ENCODE results near the gene STK39.

Gene STK39

DNA sequence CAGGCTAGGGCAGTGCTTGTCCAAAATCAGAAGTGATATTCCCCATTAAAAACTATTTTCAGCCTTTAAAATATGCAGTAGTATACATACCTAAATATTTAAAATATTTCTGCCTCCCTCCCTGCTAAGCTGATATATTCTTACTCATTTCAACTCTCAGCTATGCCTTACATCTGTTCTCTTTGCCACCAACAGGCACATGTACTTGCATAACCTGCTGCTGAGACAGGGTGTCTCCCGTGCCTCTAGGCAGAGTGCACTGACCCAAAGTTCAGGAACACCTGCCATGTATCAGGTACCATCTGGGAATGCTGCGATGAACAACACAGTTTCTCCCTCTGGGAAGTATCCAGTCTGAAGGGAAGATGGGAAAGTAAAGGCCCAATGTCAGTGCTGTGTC lies 91.7 kb downstream of the STK39 start:
- DNase-seq, result no peak

DNA sequence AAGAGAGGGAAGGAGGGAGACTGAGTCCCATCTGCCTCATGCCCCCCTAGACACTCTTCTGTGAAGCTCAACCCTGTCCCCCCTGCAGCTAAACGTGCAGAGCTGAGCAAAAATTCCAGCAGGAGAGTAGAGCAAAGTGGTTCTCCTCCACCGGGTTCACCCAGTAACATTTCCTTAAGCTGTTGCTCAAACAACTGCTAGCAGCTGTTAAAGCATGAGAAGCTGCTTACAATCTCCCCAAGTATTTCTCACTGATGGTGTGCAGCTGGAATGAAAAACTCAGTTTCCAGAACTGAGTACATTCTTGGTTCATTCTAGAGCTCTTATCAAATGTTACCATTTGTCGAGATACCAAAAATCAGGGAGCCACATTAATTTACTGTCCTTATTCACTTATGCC lies 92.3 kb downstream of the STK39 start:
- no peak for DNase-seq

DNA sequence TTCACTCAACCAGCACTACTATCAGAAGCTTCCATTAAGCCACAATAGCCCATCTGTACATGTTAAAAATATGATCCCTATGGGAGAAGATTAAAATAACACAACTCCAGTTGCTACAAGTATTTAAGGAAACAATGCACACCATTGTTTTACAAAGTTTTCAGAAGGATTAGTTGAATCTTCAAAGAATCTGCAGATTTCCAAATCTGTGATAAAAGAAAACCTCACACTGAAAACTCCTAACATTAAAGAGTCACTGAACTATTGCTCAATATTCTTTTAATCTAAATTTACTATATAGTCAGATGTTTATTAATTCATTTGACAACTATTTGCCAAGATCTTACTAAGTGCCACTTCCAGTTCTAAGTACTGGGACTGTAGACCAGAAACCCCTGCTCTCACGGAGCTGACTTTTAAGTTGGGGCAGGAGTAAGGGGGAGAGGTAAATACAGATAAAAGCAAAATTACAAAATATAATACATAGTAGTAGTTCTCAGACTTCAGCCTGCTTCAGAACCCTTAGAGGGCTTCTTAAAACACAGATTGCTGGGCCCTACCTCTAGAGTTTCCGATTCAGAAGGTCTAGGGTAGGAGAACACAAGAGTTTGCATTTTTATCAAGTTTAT lies 94.4 kb downstream of the STK39 start:
- DNase-seq, result no peak

DNA sequence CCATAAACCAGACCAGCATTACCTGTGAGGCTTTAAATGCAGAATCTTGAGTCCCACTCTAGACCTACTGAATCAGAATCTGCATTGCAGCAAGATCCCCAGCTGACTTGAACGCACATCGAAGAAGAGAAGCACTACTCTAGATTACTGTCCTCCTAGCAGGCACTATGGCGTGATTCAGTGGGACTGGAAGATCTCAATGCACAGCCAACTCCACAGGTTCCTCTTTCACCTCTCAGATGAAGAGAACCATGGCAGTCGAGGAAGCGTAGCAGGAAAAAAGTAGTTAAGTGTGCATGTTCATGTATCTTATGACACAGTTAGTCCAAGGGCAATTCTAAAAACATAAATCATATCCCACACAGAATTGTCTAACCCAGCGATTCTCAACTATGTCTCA lies 97.4 kb downstream of the STK39 start:
- no peak for DNase-seq

DNA sequence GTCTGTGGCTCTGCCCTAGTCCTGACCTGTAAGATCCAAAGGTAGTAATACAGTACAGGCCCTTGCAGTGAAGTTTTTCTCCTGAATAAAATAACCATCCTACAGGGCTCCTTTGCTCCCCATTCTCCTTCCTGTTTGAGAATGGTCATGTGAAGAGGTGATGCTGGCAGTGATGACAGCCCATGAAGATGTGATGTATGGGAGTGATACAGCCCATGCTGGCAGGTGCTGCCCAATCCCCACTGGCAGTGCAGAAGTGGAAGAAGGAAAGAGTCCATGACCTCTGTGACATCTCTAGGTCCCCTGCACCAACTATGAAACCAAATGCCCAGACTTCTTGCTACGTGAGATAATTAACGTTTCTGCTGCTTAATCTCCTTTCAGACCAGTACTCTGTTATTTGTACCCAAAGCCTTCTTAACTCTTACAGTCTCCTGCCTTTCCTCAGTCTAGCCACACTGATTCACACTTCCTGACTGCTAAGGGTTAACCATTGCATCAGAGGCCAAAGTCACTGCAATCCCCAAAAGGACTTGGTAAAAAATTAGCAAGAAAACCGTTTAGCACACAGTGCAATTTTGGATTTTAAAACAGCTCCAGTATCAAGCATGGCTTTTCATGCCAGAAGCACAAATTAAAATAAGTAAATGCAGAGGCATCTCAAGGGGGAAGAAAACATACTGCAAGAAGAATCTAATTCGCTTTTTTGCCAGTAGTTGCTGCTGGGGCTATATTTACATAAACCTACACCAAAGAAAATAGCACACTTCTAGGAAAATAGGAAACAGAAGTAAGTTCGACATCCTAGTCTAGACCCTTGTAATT lies 98.0 kb downstream of the STK39 start:
- DNase-seq, result no peak

DNA sequence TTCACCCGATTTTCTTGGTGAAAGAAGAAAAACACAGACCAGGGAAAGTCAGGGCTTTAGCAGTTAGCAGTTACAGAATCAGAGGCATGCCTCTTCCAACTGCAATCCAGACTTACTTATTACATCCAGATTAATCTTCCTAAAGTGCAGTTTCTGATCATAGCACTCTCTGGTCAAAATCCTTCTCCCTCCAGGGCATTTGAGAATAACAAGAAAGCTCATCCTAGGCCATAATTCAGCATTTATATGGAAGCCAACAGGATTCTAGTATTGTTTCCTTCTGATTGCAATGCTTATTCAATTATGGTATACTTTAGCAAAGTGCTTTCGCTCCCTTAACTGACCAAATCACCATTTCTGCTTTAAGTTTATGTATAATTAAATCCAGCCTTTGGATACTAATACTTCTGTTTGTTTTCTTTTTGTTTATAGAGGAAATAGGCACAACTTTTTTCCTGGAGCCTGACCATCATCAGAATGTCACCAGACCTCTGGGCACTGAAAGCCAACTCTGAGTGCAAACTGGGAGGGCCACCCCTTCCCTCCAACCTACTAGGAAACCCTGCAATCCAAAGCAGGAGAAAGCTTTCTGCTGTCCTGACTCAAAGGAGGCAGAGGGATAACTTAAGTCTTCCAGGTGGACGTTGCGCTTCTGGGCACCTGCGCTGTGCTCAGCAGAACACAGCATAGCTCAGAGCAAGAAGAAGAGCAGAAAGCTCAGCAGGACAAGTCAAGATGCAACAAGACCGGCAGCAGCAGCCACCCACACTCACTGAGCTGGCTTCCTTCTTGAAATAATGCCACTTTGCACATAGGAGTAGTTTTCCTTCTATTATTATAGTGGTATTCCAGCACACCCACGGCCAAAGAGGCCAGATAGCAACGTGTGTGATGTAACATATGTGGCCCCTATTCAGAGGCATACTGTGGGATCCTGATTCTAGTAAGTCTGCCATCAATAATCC lies 99.3 kb downstream of the STK39 start:
- DNase-seq, result no peak

DNA sequence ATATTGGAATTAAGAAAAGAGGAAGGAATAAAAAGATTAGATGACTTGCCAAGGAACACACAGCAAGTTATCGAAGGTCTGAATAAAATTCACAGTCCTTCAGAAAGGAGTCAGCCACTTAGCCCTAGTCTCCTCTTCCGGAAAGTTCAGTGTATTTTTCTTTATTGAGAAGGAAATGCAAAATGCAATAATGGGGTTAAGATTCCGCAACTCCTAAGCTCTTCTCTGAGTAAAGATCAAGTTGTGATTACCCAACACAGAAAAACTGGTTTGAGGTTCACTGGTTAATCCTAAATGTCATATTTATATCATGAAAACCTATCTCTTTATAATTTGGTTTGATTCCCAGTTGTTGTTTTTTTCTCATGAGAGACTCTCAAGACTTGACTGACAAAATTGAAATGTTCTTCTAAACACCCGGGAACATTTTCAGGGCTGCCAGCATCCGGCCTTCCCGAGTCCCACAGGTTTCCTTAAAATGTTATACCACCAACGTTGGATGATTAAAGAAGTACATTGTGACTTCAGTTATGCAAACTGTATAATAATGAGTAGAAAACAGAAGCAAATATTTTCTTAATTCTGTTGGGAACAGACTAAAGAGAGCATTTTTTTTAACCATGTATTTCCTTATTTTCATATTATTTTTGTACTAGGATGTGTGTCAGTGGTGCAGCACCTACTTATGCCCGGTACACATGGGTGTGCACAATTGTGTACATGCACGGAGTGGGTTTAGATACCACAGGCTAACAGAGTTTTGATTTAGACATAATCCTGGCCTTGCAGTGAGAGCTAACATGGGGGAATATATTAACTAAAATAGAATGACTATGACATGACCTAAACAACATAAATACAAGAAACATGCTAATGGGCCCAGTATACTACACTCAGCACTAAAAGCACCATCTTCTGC lies 100.2 kb downstream of the STK39 start:
- no peak for DNase-seq

DNA sequence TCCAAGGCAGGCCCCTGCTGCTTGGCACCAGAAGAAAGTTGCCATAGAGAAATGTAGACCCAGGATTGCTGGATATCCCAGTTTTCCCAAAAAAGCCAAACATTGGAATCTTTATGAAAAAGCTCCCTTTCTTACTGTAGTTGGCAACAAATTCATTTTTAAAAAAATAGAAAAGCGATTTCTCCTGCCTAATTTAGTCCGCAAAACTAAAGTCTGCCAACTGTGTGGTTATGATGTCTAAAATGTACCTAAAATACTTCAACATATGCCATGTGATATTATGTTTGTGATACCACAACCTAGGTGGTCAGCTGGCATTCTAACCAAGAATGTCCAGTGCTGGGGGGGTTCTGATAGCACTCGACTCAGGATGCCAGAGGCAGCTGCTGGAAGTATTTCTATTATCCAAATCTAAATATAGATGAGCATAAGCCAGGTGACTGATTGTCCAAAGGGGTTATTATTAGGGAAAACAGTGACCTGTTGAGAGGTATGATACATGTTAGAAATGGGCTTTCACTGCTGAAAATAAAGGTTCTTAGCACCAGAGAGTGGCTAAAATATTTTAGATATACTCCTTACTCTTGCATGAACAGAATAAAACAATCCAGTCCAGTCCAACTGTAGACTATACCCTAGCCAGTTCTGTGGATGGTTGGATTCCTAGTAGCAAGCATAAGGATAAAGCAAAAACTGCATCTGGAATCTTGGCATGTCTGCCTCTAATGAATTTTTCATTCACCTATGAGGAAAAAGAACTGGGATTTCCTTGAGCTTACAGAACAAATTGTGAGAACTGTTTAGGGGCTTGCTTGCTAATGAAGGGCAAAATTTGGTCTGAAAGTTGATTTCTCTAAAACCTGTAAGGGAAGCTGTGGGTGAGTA lies 101.7 kb downstream of the STK39 start:
- DNase-seq, result no peak

DNA sequence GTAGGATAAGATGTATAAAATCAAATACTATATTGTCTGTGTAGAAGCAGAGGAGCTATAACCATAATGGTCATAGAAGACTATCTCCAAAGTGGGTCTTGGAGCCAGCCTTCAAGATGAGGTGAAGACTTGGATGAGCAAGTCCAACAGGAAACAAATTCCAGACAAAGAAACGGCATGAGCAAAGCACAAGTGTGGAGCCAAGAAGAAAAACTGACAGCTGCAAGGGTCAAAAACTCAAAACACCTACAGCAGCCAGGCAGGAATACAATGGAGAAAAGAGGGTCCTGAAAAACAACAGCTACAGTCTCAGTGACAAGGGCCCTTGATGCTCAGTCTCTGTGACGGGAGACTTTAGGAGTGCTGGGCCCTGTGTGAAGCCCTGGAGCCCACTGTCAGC lies 102.4 kb downstream of the STK39 start:
- DNase-seq, result no peak

DNA sequence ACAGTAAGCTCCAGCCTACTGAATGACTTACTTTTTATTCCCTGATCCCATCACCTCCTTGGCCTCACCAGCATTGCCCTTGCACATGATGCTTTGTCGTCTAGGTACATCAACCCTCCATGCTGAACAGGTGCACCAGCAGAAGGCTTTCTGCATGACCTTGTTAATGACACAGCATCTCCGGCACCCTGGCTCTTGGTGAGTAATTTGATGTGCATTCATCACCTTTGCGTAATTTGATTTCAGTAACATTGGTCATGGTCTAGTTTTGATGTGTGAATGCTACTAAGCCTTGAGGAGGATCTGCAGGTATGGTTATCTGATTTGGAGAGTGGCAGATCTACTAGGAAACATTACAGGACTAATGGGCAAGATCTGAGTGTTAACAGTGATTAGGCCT lies 103.6 kb downstream of the STK39 start:
- DNase-seq, result no peak

DNA sequence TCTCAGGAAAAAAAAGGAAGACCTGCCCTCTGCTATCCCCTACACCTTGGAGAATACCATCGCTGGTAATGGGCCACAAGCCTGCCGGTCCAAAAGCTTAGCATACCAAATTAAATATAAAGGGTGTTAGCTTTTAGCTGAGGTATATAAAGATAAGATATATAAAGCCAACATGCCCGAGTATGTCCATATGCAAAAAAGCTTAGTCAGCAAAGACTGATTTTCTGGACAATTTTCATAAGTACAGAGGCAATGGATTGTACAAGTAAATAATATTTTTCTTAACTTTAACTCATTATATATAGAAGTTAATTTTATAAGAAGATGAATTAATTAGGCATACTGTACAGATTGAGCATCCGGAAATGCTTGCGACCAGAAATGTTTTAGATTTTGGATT lies 106.5 kb downstream of the STK39 start:
- DNase-seq, result no peak

DNA sequence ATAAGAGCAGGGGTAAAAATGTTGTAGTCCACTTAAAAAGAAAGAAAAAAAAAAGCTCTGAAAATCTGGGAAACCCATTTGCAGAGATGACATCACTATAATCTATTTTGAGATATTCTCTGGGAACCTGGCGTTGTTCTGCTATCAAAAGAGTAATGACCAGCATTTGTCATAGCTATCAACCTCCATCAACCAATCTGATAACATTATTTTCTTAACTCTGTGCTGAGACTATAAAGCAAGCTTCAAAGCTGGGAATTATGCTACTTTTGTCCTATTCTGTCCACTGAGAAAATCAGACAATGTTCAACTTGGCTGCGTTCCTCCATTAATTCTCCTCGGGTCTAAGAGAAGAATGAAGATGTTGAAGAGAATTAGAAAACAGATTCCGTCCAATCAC lies 107.5 kb downstream of the STK39 start:
- DNase-seq, result no peak

DNA sequence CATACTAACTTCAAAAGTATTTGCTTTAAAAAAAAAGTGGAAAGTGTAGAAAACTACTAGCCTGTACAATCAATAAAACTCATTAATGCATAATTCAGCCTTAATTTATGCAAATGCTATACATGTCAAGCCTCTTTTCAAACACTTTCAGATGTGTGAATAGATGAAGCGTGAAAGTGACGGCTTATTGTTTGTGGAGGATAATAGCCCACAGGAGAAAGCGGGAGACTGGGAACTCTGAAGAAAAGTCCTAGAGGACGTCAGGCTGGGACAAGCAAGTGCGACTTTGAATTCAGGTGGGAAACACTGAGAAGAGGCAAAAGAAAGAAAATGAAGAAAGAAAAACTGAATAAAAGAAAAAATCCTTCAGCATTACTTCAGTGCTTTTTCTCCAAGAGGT lies 108.5 kb downstream of the STK39 start:
- no peak for DNase-seq

DNA sequence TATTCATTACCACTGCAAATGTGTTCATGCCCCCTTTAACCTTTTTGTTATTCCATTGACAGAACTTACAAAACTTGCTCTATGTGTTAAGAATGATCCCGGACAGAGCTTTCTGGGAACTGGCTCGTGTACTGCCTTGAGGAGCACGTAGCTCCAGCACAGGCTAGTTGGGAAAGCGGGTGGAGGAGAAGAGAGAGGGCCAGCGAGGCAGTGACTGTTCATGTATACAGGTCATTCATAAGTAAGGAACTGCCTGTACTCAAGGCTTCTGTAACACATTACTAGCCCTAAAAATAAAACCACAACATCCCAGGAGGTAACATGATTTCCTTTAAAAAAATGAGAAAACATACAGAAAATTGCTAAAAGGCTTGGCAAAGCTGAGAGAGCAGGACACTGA lies 109.0 kb downstream of the STK39 start:
- DNase-seq, result no peak

DNA sequence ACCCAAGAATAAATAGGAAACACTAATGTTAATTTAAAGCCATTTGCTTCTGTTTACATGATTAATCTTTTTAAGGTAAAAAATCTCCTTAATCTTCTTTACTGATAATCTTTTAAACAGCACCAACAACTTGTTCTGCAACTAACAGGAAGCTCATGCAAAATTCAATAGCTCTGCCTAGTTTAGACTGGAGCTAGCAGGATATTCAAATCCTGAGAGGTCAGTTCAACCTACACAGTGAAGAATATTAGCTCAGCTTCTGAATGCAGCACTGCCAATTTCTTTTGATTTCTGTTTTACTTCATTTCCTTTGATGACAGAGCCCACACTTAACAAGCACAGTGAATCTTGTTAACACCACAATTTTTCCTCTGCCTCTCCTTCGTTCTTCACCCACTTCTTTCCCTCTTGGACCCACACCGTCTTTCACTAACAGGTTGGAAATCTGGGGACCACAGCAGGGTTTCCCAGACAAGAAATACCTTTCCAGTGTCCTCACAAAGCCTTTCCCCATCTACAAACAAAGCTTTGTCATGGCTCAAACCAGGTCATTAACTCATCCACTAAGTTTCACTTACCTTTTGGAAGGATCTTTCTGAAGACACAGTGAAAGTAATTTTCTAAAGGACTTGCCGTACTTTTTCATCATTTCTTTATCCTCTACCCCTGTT lies 109.8 kb downstream of the STK39 start:
- DNase-seq, result no peak

DNA sequence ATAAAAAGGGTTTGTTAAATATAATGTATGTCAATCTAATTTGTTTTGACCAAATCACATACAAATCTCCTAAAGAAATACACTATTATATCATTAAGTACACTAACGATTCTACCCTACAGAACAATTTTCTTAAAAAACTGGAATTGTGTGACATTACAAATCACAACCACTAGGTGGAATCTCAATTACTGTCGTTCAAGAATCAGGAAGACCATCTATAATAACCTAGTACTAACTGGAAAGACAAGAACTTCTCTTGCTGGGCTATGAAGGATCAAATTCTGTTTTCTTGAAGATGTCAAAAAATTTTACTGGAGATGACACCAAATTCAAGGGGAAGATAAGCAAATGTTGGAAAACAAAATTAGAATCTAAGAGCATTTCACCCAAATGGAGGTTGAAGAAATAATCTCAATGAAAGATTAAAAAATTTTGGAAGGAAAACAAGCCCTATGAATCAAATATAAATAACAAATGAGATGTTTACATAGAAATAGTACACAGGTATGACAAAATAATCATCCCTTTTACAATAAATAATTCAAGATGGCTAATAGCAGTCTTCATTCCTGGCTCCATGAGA lies 110.9 kb downstream of the STK39 start:
- DNase-seq, result peak; percentile 52

DNA sequence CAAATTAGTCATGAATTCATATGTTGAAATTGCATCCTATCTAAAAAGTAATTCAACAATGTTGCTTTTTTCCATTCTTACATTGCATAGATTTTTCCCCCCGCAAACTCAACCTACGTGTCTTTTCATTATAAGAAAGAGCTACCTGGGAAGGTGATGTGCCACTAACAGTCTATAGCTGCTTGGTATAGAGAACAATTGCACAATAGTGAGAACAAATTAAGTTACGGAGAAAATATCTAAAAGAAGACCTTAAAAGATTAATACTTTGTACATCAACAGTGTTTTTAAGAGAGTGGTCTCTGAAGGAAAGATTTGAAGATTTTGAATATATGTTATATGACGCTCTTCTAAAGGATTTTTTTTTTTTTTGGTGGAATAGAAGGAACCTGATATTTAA lies 111.8 kb downstream of the STK39 start:
- DNase-seq, result no peak

DNA sequence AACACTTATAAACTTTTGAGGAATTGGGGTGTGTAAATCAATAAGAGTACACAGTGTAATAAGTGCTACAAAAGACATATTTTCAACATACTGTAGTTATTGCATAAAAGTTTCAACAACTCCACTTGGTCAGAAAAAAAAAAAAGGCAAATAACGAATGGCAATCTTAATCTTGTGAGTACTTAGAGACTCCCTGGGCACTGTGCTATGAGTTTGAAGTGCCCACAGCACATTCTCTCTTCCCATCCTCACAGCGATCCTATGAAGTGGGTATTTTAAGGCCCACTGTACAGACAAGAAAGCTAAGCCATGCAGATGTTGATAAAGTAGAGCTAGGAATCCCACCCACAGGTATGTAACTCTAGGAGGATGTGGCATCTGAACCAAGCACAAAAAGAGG lies 112.3 kb downstream of the STK39 start:
- DNase-seq, result no peak

DNA sequence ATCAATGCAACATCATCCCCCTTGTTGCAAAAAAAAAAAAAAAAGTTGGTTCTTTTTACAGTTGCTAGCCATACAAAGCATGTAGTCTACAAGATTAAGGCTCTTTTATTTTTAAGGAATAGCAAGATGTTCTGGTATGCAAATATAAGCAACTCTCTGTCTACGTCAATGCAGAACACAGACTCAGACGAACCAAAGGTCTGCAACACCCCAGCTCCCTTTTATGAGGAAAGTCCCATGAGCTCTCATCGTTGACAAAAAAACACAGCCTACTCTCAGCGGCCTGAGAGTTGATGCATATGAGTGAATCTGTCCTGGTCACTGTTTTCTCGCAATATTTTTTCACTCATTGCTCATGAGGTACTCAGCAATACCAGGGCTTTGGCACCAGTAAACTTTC lies 112.9 kb downstream of the STK39 start:
- DNase-seq, result no peak

DNA sequence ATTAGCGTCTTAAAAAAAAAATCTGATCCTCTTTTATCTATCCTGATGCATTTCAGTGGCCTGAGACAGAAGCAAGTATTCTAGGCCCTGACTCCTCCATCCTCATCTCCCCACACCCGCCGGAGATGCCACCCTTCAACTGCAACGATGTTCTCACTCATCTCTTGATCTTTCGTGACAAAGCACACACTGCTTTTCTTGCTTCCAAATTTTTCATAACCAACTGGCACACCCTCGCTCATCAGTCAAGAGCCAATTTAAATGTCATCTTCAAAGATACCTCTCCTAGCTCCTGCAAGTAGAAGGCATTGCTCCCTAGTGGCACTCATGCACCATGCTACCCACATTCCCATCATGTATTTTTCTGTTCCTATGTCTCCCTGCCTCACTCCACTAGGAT lies 115.0 kb downstream of the STK39 start:
- DNase-seq, result no peak

DNA sequence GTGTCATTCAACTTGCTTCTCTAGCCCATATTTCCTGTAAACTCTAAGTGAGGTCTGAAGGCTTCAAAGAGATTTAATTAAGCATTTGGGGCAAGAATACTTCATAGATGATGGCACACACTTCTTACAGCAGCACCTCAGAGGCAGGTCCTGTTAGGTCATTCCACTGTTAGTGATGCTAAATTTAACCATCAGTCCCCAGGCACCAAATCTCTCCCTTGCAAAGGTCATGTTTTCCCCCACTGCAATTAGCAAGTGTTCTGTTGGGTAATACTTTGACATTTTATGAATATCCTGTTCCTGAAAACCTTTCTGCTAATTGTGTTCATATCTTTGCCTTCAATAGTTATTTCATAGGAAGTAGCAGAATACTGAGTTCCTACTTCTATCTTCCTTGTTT lies 117.0 kb downstream of the STK39 start:
- no peak for DNase-seq
